ENCODE measurements around the gene PURA. TPM values are rescaled to one million over a fixed set of nuclear protein-coding genes. Genes with fewer than 3 reads are reported as not detected.

The PURA gene
- total and polyA plus RNA-seq, 4 donors, result 3.5 to 22.1 (median 11.6) TPM

- DNase-seq, result no peak
- Histone ChIP-seq H3K9me3 (ENCODE audit: control insufficient read depth in 4 of 4, insufficient read depth in 3 of 4, low read length in 3 of 4) (no peaks in the 10 kb centered on the region), H3K27me3 (ENCODE audit: control insufficient read depth in 3 of 3, insufficient read depth in 3 of 3, low read length in 2 of 3) (peaks cover 0 to 33% (median 31%) of the 10 kb centered on the region in 3 donors), H3K4me1 (ENCODE audit: control insufficient read depth in 5 of 5, insufficient read depth in 5 of 5, low read length in 5 of 5) (peaks cover 0 to 21% (median 3%) of the 10 kb centered on the region in 5 donors), H3K4me3 (no peak overlapping the region), H3K36me3 (ENCODE audit: control insufficient read depth in 4 of 4, insufficient read depth in 4 of 4, low read length in 4 of 4) (no peaks in the 10 kb centered on the region), H3K9ac (ENCODE audit: insufficient read depth in 1 of 2, low read length in 2 of 2) (no peak overlapping the region), H3K27ac (ENCODE audit: low read depth in 1 of 2, low read length in 1 of 2) (no peak overlapping the region)
- TF ChIP-seq CTCF (IDR thresholded peaks at IDR 0.05; ENCODE audit: control extremely low read depth, extremely low read depth), result no peak
- no peak for ATAC-seq (ENCODE audit: insufficient read depth, low FRiP score)
- WGBS, 2 donors, result 79 to 85% methylated on average over 1 of the region's 1 CpG
Observed at GRCh38 chr5:140104100-140104499, 9.8 kb upstream of the PURA start.

- H3K36me3 ChIP-seq (ENCODE audit: control insufficient read depth in 4 of 4, insufficient read depth in 4 of 4, low read length in 4 of 4), result no peaks in the 10 kb centered on the region
Observed at GRCh38 chr5:140106101-140106500, 7.8 kb upstream of the PURA start.

GRCh38 chr5:140106805-140107311 lies 7.1 kb upstream of the PURA start:
- ATAC-seq (ENCODE audit: insufficient read depth, low FRiP score), result no peak
- peak overlapping the region; percentile 66 for H3K4me3 ChIP-seq
- 43 to 51% methylated on average over 16 of the region's 16 CpGs for WGBS, 2 donors
- H3K27me3 ChIP-seq (ENCODE audit: control insufficient read depth in 3 of 3, insufficient read depth in 3 of 3, low read length in 2 of 3), result peaks cover 0 to 58% (median 56%) of the 10 kb centered on the region in 3 donors
- no peaks in the 10 kb centered on the region for H3K36me3 ChIP-seq (ENCODE audit: control insufficient read depth in 4 of 4, insufficient read depth in 4 of 4, low read length in 4 of 4)
- peak overlapping the region; percentile 79 to 86 for H3K9ac ChIP-seq (ENCODE audit: insufficient read depth in 1 of 2, low read length in 2 of 2)
- no peak for DNase-seq
- peak overlapping the region; percentile 97 to 99 for H3K27ac ChIP-seq (ENCODE audit: low read depth in 1 of 2, low read length in 1 of 2)
- peaks cover 0 to 22% (median 4%) of the 10 kb centered on the region in 5 donors for H3K4me1 ChIP-seq (ENCODE audit: control insufficient read depth in 5 of 5, insufficient read depth in 5 of 5, low read length in 5 of 5)
- H3K9me3 ChIP-seq (ENCODE audit: control insufficient read depth in 4 of 4, insufficient read depth in 3 of 4, low read length in 3 of 4), result no peaks in the 10 kb centered on the region
- no peak for TF ChIP-seq CTCF (IDR thresholded peaks at IDR 0.05; ENCODE audit: control extremely low read depth, extremely low read depth)

More at GRCh38 chr5:140106101-140106500, 7.8 kb upstream of the PURA start:
- Histone ChIP-seq H3K27me3 (ENCODE audit: control insufficient read depth in 3 of 3, insufficient read depth in 3 of 3, low read length in 2 of 3) (peaks cover 0 to 51% (median 51%) of the 10 kb centered on the region in 3 donors), H3K9ac (ENCODE audit: insufficient read depth in 1 of 2, low read length in 2 of 2) (no peak overlapping the region), H3K4me3 (no peak overlapping the region), H3K9me3 (ENCODE audit: control insufficient read depth in 4 of 4, insufficient read depth in 3 of 4, low read length in 3 of 4) (no peaks in the 10 kb centered on the region), H3K4me1 (ENCODE audit: control insufficient read depth in 5 of 5, insufficient read depth in 5 of 5, low read length in 5 of 5) (peaks cover 0 to 22% (median 3%) of the 10 kb centered on the region in 5 donors), H3K27ac (ENCODE audit: low read depth in 1 of 2, low read length in 1 of 2) (peak overlapping the region in 1 of 2 donors; percentile 25)
- peak in 1 of 3 donors; percentile 11 for DNase-seq
- 50 to 58% methylated on average over 5 of the region's 5 CpGs for WGBS, 2 donors
- no peak for TF ChIP-seq CTCF (IDR thresholded peaks at IDR 0.05; ENCODE audit: control extremely low read depth, extremely low read depth)
- no peak for ATAC-seq (ENCODE audit: insufficient read depth, low FRiP score)
